H1 (cell line): ENCODE results near the gene EAPP.
"Not testable (repeated sequence)": the region's sequence is repeated elsewhere in the genome, so short reads cannot be mapped to it uniquely, and the experiment has no call there.

Experiments
- CHD2 ChIP-seq: IDR thresholded peaks from 2 replicates; pipeline ENCODE4 v1.6.1; 2012; ENCODE audit warnings: low read length, improper control_type of control experiment
- EGR1 ChIP-seq: IDR thresholded peaks from 2 replicates; pipeline ENCODE4 v1.6.1; 2011; ENCODE audit warnings: low read depth, low read length, borderline replicate concordance
- EP300 ChIP-seq, 2 experiments: IDR thresholded peaks; 1 replicate in 1 of 2; 2 replicates in 1 of 2; pipeline ENCODE4 v1.6.1; 2011 to 2012; ENCODE audit warnings: low read depth in 2 of 2, low read length in 2 of 2, mild to moderate bottlenecking in 2 of 2, borderline replicate concordance in 1 of 2, inconsistent platforms in 1 of 2, moderate library complexity in 1 of 2
- GTF2F1 ChIP-seq: IDR thresholded peaks from 2 replicates; pipeline ENCODE4 v1.6.1; 2012; ENCODE audit warnings: low read depth, low read length, improper control_type of control experiment, borderline replicate concordance
- MAFK ChIP-seq: IDR thresholded peaks from 2 replicates; pipeline ENCODE4 v1.6.1; 2012; ENCODE audit warnings: low read depth, mild to moderate bottlenecking, improper control_type of control experiment, low read length
- NANOG ChIP-seq: IDR thresholded peaks from 2 replicates; pipeline ENCODE4 v1.6.1; 2011; ENCODE audit warnings: low read length, low read depth, mild to moderate bottlenecking, inconsistent platforms; ENCODE audit not compliant: insufficient read depth, poor library complexity, severe bottlenecking
- POLR2A ChIP-seq, 2 experiments: IDR thresholded peaks; 1 replicate in 1 of 2; 2 replicates in 1 of 2; pipeline ENCODE4 v1.6.1; 2011; ENCODE audit warnings: low read depth in 2 of 2, low read length in 2 of 2, mild to moderate bottlenecking in 2 of 2; ENCODE audit errors: control extremely low read depth in 1 of 2
- POLR2AphosphoS5 ChIP-seq: IDR thresholded peaks from 2 replicates; pipeline ENCODE4 v1.6.1; 2011; ENCODE audit warnings: low read depth, low read length
- TF ChIP-seq, protein P1 (sequence below), 3 experiments: IDR thresholded peaks; 1 replicate in 2 of 3; 2 replicates in 1 of 3; pipeline versions ENCODE4 v1.5.1 to v1.6.1; 2011; ENCODE audit warnings: low read length in 3 of 3, mild to moderate bottlenecking in 3 of 3, inconsistent platforms in 2 of 3, low read depth in 1 of 3, moderate library complexity in 1 of 3; ENCODE audit not compliant: insufficient read depth in 1 of 3; ENCODE audit errors: control extremely low read depth in 1 of 3
- TF ChIP-seq, protein P2 (sequence below): IDR thresholded peaks from 2 replicates; pipeline ENCODE4 v1.6.1; 2011; ENCODE audit warnings: low read depth, mild to moderate bottlenecking, low read length; ENCODE audit not compliant: insufficient read depth
- TF ChIP-seq, protein P3 (sequence below): IDR thresholded peaks from 2 replicates; pipeline ENCODE4 v1.6.1; 2012; ENCODE audit warnings: inconsistent platforms

DNA sequence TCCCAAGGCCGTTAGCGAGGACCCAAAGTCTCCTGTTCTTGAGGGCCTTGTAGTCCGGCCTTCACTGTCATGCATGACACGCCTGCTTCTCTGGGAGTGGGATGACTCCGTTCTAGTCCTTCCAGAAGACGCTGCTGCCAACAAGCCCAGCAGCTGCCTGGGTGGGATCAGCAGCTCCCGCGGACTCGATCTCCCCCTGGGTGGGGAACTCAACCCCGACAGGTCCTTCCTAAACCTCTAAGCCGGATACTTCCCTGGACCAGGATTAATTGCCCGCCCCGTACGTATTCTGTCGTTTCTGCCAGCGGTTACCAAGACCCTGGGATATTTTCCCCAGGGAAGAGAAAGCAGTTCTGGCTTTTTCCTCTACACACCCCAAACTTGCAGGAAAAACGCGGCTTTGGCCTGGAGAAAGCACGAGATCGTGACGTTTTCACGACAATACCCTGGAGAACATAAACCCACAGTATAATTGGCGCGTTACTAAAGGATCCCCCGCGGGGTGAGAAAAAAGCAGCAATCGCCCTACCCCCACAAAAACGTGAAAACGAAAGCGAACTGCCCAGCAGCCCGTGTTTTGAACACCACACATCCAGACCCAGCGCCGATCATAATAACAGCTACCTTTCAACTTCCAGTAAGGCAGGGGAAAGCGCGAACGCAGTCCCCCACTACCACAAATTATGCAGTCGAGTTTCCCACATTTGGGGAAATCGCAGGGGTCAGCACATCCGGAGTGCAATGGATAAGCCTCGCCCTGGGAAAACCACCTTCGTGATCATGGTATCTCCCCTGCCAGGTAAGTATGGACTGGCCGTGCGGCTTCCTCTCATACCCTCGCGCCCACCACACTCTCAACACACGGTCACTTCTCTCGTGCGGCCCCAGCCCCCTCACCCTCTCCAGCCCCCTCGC, 16.3 kb upstream of the EAPP start:
- not testable (repeated sequence) for TF ChIP-seq POLR2AphosphoS5; GTF2F1; NANOG; POLR2A (IDR thresholded peaks at IDR 0.05; ENCODE audit: control extremely low read depth in 1 of 2, low read depth in 2 of 2, low read length in 2 of 2); MAFK; EP300 (IDR thresholded peaks at IDR 0.05; ENCODE audit: borderline replicate concordance in 1 of 2, low read depth in 2 of 2, low read length in 2 of 2); CHD2; EGR1
- TF ChIP-seq, protein P1, sequence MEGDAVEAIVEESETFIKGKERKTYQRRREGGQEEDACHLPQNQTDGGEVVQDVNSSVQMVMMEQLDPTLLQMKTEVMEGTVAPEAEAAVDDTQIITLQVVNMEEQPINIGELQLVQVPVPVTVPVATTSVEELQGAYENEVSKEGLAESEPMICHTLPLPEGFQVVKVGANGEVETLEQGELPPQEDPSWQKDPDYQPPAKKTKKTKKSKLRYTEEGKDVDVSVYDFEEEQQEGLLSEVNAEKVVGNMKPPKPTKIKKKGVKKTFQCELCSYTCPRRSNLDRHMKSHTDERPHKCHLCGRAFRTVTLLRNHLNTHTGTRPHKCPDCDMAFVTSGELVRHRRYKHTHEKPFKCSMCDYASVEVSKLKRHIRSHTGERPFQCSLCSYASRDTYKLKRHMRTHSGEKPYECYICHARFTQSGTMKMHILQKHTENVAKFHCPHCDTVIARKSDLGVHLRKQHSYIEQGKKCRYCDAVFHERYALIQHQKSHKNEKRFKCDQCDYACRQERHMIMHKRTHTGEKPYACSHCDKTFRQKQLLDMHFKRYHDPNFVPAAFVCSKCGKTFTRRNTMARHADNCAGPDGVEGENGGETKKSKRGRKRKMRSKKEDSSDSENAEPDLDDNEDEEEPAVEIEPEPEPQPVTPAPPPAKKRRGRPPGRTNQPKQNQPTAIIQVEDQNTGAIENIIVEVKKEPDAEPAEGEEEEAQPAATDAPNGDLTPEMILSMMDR (IDR thresholded peaks at IDR 0.05; ENCODE audit: control extremely low read depth in 1 of 3, insufficient read depth in 1 of 3, low read depth in 1 of 3, low read length in 3 of 3): not testable (repeated sequence)
- TF ChIP-seq, protein P2, sequence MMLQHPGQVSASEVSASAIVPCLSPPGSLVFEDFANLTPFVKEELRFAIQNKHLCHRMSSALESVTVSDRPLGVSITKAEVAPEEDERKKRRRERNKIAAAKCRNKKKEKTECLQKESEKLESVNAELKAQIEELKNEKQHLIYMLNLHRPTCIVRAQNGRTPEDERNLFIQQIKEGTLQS: not testable (repeated sequence)
- TF ChIP-seq, protein P3, sequence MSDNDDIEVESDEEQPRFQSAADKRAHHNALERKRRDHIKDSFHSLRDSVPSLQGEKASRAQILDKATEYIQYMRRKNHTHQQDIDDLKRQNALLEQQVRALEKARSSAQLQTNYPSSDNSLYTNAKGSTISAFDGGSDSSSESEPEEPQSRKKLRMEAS: not testable (repeated sequence)
